ENCODE results near the gene TMEM232. TPM values are rescaled to one million over a fixed set of nuclear protein-coding genes. Genes with fewer than 3 reads are reported as not detected.

Gene TMEM232
- total and polyA plus RNA-seq, 4 donors = 3.4 to 28.3 (median 9.3) TPM

- Histone ChIP-seq H3K4me3 (no peak overlapping the region), H3K4me1 (ENCODE audit: control insufficient read depth in 5 of 5, insufficient read depth in 5 of 5, low read length in 5 of 5) (peaks cover 0 to 17% (median 0%) of the 10 kb centered on the region in 5 donors), H3K9ac (ENCODE audit: insufficient read depth in 1 of 2, low read length in 2 of 2) (no peak overlapping the region), H3K36me3 (ENCODE audit: control insufficient read depth in 4 of 4, insufficient read depth in 4 of 4, low read length in 4 of 4) (no peaks in the 10 kb centered on the region), H3K27me3 (ENCODE audit: control insufficient read depth in 3 of 3, insufficient read depth in 3 of 3, low read length in 2 of 3) (no peaks in the 10 kb centered on the region), H3K27ac (ENCODE audit: low read depth in 1 of 2, low read length in 1 of 2) (no peak overlapping the region), H3K9me3 (ENCODE audit: control insufficient read depth in 4 of 4, insufficient read depth in 3 of 4, low read length in 3 of 4) (no peaks in the 10 kb centered on the region)
- ATAC-seq (ENCODE audit: insufficient read depth, low FRiP score) (no peak), DNase-seq (no peak)
- no peak for TF ChIP-seq CTCF (IDR thresholded peaks at IDR 0.05; ENCODE audit: control extremely low read depth, extremely low read depth)
- WGBS, 2 donors = 41 to 58% methylated on average over 1 of the region's 1 CpG
These were observed 348.5 kb downstream of the TMEM232 start for GRCh38 chr5:110377943-110378342.

- Histone ChIP-seq H3K9me3 (ENCODE audit: control insufficient read depth in 4 of 4, insufficient read depth in 3 of 4, low read length in 3 of 4) (no peaks in the 10 kb centered on the region), H3K27me3 (ENCODE audit: control insufficient read depth in 3 of 3, insufficient read depth in 3 of 3, low read length in 2 of 3) (no peaks in the 10 kb centered on the region), H3K36me3 (ENCODE audit: control insufficient read depth in 4 of 4, insufficient read depth in 4 of 4, low read length in 4 of 4) (no peaks in the 10 kb centered on the region), H3K27ac (ENCODE audit: low read depth in 1 of 2, low read length in 1 of 2) (no peak overlapping the region), H3K4me1 (ENCODE audit: control insufficient read depth in 5 of 5, insufficient read depth in 5 of 5, low read length in 5 of 5) (peaks cover 0 to 17% (median 0%) of the 10 kb centered on the region in 5 donors), H3K4me3 (no peak overlapping the region), H3K9ac (ENCODE audit: insufficient read depth in 1 of 2, low read length in 2 of 2) (no peak overlapping the region)
- ATAC-seq (ENCODE audit: insufficient read depth, low FRiP score) (no peak), DNase-seq (no peak)
- WGBS, 2 donors = 64 to 70% methylated on average over 2 of the region's 2 CpGs
- no peak for TF ChIP-seq CTCF (IDR thresholded peaks at IDR 0.05; ENCODE audit: control extremely low read depth, extremely low read depth)
These were observed 349.1 kb downstream of the TMEM232 start for GRCh38 chr5:110377361-110377760.

- Histone ChIP-seq H3K4me1 (ENCODE audit: control insufficient read depth in 5 of 5, insufficient read depth in 5 of 5, low read length in 5 of 5) (peaks cover 0 to 17% (median 0%) of the 10 kb centered on the region in 5 donors), H3K9me3 (ENCODE audit: control insufficient read depth in 4 of 4, insufficient read depth in 3 of 4, low read length in 3 of 4) (no peaks in the 10 kb centered on the region), H3K9ac (ENCODE audit: insufficient read depth in 1 of 2, low read length in 2 of 2) (no peak overlapping the region), H3K27me3 (ENCODE audit: control insufficient read depth in 3 of 3, insufficient read depth in 3 of 3, low read length in 2 of 3) (no peaks in the 10 kb centered on the region), H3K27ac (ENCODE audit: low read depth in 1 of 2, low read length in 1 of 2) (no peak overlapping the region), H3K36me3 (ENCODE audit: control insufficient read depth in 4 of 4, insufficient read depth in 4 of 4, low read length in 4 of 4) (no peaks in the 10 kb centered on the region), H3K4me3 (no peak overlapping the region)
- TF ChIP-seq CTCF (IDR thresholded peaks at IDR 0.05; ENCODE audit: control extremely low read depth, extremely low read depth) = no peak
- 76 to 86% methylated on average over 4 of the region's 4 CpGs for WGBS, 2 donors
- ATAC-seq (ENCODE audit: insufficient read depth, low FRiP score) (no peak), DNase-seq (peak; percentile 35 to 70 (median 68))
These were observed 350.1 kb downstream of the TMEM232 start for GRCh38 chr5:110376281-110376951.

- ATAC-seq (ENCODE audit: insufficient read depth, low FRiP score) = no peak
- Histone ChIP-seq H3K4me1 (ENCODE audit: control insufficient read depth in 5 of 5, insufficient read depth in 5 of 5, low read length in 5 of 5) (peaks cover 0 to 9% (median 0%) of the 10 kb centered on the region in 5 donors), H3K4me3 (no peak overlapping the region), H3K9me3 (ENCODE audit: control insufficient read depth in 4 of 4, insufficient read depth in 3 of 4, low read length in 3 of 4) (no peaks in the 10 kb centered on the region), H3K27me3 (ENCODE audit: control insufficient read depth in 3 of 3, insufficient read depth in 3 of 3, low read length in 2 of 3) (no peaks in the 10 kb centered on the region), H3K27ac (ENCODE audit: low read depth in 1 of 2, low read length in 1 of 2) (no peak overlapping the region), H3K36me3 (ENCODE audit: control insufficient read depth in 4 of 4, insufficient read depth in 4 of 4, low read length in 4 of 4) (no peaks in the 10 kb centered on the region), H3K9ac (ENCODE audit: insufficient read depth in 1 of 2, low read length in 2 of 2) (no peak overlapping the region)
- DNase-seq = no peak
- 68 to 76% methylated on average over 3 of the region's 3 CpGs for WGBS, 2 donors
- no peak for TF ChIP-seq CTCF (IDR thresholded peaks at IDR 0.05; ENCODE audit: control extremely low read depth, extremely low read depth)
These were observed 354.8 kb downstream of the TMEM232 start for GRCh38 chr5:110371725-110372041.
